ENCODE measurements around the gene CPD. TPM values are rescaled to one million over a fixed set of nuclear protein-coding genes. Genes with fewer than 3 reads are reported as not detected.

Gene CPD
- total RNA-seq, 1 donor: 102 TPM

DNA sequence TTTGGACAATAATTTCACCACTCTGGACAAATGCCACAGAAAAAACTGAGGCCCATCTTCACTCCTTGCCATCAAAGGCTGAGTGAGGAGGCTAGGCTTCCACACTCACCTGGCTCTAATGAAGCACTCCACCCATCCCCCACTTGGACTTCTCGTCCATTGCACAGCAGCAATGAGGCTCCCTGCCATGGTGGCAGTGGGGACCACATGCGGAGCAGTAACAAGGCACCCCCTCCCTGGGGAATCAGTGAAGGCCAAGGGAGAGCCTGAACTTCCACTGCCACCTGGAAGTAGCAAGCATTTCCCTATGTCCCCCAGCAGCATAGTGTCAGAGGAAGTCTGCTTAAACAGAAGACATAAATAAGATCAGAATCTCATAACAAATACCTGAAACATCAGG lies 96.5 kb downstream of the CPD start:
- H3K4me3 ChIP-seq (ENCODE audit: low read depth, low read length): no peak overlapping the region
- TF ChIP-seq, protein P1, sequence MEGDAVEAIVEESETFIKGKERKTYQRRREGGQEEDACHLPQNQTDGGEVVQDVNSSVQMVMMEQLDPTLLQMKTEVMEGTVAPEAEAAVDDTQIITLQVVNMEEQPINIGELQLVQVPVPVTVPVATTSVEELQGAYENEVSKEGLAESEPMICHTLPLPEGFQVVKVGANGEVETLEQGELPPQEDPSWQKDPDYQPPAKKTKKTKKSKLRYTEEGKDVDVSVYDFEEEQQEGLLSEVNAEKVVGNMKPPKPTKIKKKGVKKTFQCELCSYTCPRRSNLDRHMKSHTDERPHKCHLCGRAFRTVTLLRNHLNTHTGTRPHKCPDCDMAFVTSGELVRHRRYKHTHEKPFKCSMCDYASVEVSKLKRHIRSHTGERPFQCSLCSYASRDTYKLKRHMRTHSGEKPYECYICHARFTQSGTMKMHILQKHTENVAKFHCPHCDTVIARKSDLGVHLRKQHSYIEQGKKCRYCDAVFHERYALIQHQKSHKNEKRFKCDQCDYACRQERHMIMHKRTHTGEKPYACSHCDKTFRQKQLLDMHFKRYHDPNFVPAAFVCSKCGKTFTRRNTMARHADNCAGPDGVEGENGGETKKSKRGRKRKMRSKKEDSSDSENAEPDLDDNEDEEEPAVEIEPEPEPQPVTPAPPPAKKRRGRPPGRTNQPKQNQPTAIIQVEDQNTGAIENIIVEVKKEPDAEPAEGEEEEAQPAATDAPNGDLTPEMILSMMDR (IDR thresholded peaks at IDR 0.05; ENCODE audit: insufficient read depth, low read length): no peak
- no peak for DNase-seq (ENCODE audit: low read depth)

DNA sequence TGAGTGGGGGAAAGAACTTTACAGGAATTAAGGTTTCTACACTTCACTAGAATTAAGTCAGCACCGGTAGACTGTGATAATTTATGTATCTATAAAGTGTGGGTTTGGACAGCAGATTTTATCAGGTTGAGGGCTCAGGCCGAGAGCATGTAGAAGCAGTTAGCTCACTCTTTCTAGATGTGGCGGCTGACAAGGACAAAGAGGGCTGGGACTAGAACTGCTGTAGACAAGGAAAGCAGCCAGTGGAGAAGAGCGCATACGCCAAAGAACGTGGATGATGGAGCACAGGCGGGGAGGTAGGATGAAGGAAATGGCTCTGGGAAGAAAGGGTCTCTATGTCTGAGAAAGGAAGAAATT lies 98.0 kb downstream of the CPD start:
- TF ChIP-seq, protein P1 (IDR thresholded peaks at IDR 0.05; ENCODE audit: insufficient read depth, low read length): no peak
- H3K4me3 ChIP-seq (ENCODE audit: low read depth, low read length): peak overlapping the region; percentile 56
- no peak for DNase-seq (ENCODE audit: low read depth)

DNA sequence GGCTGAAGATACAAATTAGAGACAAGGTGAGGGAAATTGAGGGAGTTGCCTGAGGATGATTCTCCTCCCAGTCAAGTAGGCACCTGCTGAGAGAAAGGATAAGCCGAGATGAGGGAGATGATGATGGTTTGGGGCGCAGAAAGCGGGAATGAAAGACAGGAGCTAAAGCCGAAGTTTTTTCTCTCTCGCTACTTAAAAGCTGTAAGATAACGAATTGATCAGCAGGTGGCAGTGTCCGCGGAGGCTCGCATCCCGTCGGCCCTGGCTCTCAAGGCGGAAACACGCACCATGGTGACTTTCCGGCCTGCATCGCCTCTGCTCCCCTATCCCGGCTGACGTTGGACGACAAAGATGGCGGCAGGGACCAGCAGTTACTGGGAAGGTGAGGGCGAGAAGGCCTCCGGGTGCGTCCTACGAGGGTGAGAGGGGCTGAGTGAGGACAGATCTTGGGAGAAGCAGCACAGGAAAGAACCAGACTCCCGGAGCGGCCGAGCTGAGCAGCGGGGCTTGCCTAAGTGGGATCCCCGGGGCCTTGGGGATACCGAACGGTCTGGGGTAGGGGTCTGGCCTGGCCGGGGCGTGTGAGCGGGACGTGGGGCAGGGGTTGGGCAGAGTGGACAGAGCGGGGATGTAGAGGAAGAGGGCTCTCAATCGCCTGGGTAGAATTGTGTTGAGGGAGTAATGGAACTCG lies 98.5 kb downstream of the CPD start, which contains the start of gene GOSR1:
Gene GOSR1, plus strand, starts transcription at position 326 of the 691 bp plus-strand sequence. Its CDS starts 26 bp downstream, at position 352.
- TF ChIP-seq, protein P1 (IDR thresholded peaks at IDR 0.05; ENCODE audit: insufficient read depth, low read length): peak; percentile 74
- peak; percentile 96 for DNase-seq (ENCODE audit: low read depth)
- H3K4me3 ChIP-seq (ENCODE audit: low read depth, low read length): peak within 1 kb of the TSS; percentile 93

DNA sequence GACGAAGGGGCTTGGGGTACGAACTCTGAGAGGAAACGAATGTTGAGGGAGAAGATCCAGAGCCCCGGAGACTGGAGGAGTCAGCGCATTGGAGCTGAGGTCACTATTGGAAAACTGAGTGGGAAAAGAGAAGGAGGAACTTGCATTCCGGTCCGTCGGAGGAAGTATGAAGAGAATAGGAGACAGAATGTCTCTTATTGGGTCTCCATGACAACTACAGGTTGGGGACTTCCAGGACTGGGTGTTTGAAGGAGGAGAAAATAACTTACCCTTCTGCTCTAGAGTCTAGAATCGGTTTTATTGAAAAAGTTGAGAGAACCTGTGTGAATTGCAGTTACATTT lies 99.0 kb downstream of the CPD start:
- peak overlapping the region; percentile 93 for H3K4me3 ChIP-seq (ENCODE audit: low read depth, low read length)
- TF ChIP-seq, protein P1 (IDR thresholded peaks at IDR 0.05; ENCODE audit: insufficient read depth, low read length): no peak
- no peak for DNase-seq (ENCODE audit: low read depth)

DNA sequence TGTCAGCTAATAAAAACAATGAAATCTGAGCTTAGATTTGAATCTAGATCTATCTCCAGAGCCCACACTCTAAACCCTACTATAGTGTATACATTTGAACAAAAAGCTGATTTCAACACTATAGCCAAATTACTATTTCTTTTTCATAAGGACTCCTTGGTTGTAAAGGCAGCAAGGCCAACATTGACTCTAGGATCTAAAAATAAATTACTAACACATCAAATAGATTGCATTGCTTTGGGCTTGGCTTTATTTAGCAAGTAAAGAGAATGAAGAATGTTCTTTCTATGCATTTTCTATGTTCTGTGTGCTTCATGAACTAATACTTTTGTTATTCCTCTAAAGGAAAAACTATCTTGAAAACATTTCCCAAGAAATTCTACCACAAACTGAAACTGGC lies 103.8 kb downstream of the CPD start:
- no peak for DNase-seq (ENCODE audit: low read depth)
- no peak overlapping the region for H3K4me3 ChIP-seq (ENCODE audit: low read depth, low read length)
- TF ChIP-seq, protein P1 (IDR thresholded peaks at IDR 0.05; ENCODE audit: insufficient read depth, low read length): no peak

DNA sequence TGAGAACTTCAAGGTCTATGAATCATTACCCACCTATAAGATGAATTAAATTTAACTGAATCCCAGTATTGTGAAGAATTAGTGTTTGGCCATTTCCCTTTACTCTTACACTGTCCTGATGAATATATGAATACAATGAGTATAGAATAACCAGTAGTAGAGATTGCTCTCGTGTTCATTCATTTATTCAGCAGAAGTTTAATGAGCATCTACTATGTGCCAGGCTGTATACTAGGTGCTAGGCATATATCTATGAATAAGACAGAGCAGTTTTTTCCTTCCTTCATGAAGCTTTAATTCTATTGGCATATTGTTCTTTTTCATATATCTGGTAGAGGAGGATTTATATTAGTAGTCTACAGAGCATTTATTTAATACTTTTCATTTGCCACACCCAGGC lies 104.4 kb downstream of the CPD start:
- no peak overlapping the region for H3K4me3 ChIP-seq (ENCODE audit: low read depth, low read length)
- no peak for DNase-seq (ENCODE audit: low read depth)
- TF ChIP-seq, protein P1 (IDR thresholded peaks at IDR 0.05; ENCODE audit: insufficient read depth, low read length): no peak

DNA sequence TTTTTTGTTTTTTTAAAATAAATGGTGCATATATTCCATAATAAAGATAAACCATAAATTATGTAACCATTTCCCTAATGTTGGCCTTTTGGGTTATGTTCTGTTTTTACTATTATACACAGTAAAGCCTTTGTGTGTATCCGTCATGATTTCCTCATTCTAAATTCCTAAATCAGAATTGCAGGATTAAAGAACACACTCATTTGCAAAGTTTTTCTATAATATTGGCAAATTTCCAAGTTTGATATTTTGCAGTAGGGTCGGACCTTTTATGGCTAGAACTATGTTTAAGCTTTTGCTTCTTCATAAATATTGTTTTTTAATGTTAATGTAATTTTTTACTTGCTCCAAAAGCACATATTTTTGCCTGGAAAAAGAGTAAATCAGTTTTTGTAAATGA lies 115.1 kb downstream of the CPD start:
- no peak overlapping the region for H3K4me3 ChIP-seq (ENCODE audit: low read depth, low read length)
- TF ChIP-seq, protein P1 (IDR thresholded peaks at IDR 0.05; ENCODE audit: insufficient read depth, low read length): no peak
- no peak for DNase-seq (ENCODE audit: low read depth)
